PC-3 (cell line): ENCODE data around the gene MYOZ2. TPM values are rescaled to one million over a fixed set of nuclear protein-coding genes. Genes with fewer than 3 reads are reported as not detected.

Experiments used
- ATAC-seq: fragments of 200-7000 bp; cut with Tn5 transposase; 2 replicates; pipeline ENCODE4 v1.9.1; 2020; ENCODE audit warnings: mild to moderate bottlenecking, moderate library complexity
- BruUV-seq: library from RNA; stranded (reverse); fragments of 400-500 nt; replicated peaks from 2 replicates; lab custom pipeline; 2021; lab: Mats Ljungman, UMichigan
- CTCF ChIA-PET: fragments of 300-600 bp; sonication (Branson Sonifier 250); formaldehyde crosslinking; loops from one replicate; lab custom pipeline; 2022; ENCODE audit warnings: antibody characterized with exemption; lab: Charles Lee
- POLR2A ChIA-PET: fragments of 300-600 bp; sonication (Branson Sonifier 250); formaldehyde crosslinking; loops from one replicate; lab custom pipeline; 2022; ENCODE audit warnings: antibody characterized with exemption; ENCODE audit not compliant: unreplicated experiment; lab: Charles Lee
- DNase-seq: peaks from one replicate; pipeline ENCODE4 v3.0.0-alpha.2; 2015
- H2AFZ ChIP-seq: fragments of 300-600 bp; sonication (generic); 2 replicates; pipeline ENCODE4 v1.6.0; 2016; ENCODE audit warnings: antibody characterized with exemption, low read length
- H3F3A ChIP-seq: fragments of 300-600 bp; sonication (generic); one replicate; pipeline ENCODE4 v1.6.0; 2017; ENCODE audit warnings: antibody characterized with exemption, low read length, control low read depth, mild to moderate bottlenecking; ENCODE audit not compliant: unreplicated experiment
- H3K27ac ChIP-seq: fragments of 300-600 bp; sonication (generic); 2 replicates; pipeline ENCODE4 v1.5.1; 2016; ENCODE audit warnings: mild to moderate bottlenecking, low read length
- H3K27me3 ChIP-seq: fragments of 300-600 bp; sonication (generic); 2 replicates; pipeline ENCODE4 v1.6.1; 2016; ENCODE audit warnings: low read length, mixed read lengths
- H3K36me3 ChIP-seq: fragments of 300-600 bp; sonication (generic); 2 replicates; pipeline ENCODE4 v1.6.1; 2016; ENCODE audit warnings: low read depth, mixed run types, low read length, mixed read lengths
- H3K4me1 ChIP-seq: fragments of 300-600 bp; sonication (generic); 2 replicates; pipeline ENCODE4 v1.5.1; 2016; ENCODE audit warnings: low read length; ENCODE audit not compliant: insufficient read depth
- H3K4me2 ChIP-seq: fragments of 300-600 bp; sonication (generic); 2 replicates; pipeline ENCODE4 v1.6.0; 2016; ENCODE audit warnings: low read length
- H3K4me3 ChIP-seq: fragments of 300-600 bp; sonication (generic); 2 replicates; pipeline ENCODE4 v1.5.1; 2016; ENCODE audit warnings: mild to moderate bottlenecking, low read length, mixed read lengths
- H3K79me2 ChIP-seq: fragments of 300-600 bp; sonication (generic); 2 replicates; pipeline ENCODE4 v1.6.1; 2017; ENCODE audit warnings: low read length, mixed read lengths
- H3K9ac ChIP-seq: fragments of 300-600 bp; sonication (generic); 2 replicates; pipeline ENCODE4 v1.6.0; 2016; ENCODE audit warnings: mild to moderate bottlenecking, low read length
- H3K9me2 ChIP-seq: fragments of 300-600 bp; sonication (generic); replicated peaks from 2 replicates; pipeline ENCODE4 v1.6.1; 2016; ENCODE audit warnings: mixed run types, low read length, mixed read lengths
- H3K9me3 ChIP-seq: fragments of 300-600 bp; sonication (generic); 2 replicates; pipeline ENCODE4 v1.6.1; 2016; ENCODE audit warnings: low read length, mixed read lengths
- H4K20me1 ChIP-seq: fragments of 300-600 bp; sonication (generic); 2 replicates; pipeline ENCODE4 v1.6.1; 2016; ENCODE audit warnings: low read length, mixed read lengths
- CTCF ChIP-seq: fragments of 300-600 bp; sonication (generic); conservative IDR thresholded peaks from 2 replicates; pipeline ENCODE4 v1.5.1; 2017; ENCODE audit warnings: antibody characterized with exemption, low read depth, mild to moderate bottlenecking, low read length
- EZH2 ChIP-seq: fragments of 300-600 bp; sonication (generic); IDR thresholded peaks from one replicate; pipeline ENCODE4 v1.6.1; 2017; ENCODE audit warnings: antibody characterized with exemption, mild to moderate bottlenecking, low read length; ENCODE audit not compliant: unreplicated experiment
- EZH2phosphoT487 ChIP-seq: fragments of 300-600 bp; sonication (generic); IDR thresholded peaks from 2 replicates; pipeline ENCODE4 v1.6.1; 2018; ENCODE audit warnings: mild to moderate bottlenecking, antibody characterized with exemption, low read length, borderline replicate concordance
- intact Hi-C: fragments of 100-400 bp; cut with micrococcal nuclease; formaldehyde crosslinking; loops from 2 replicates; pipeline ENCODE4 v1.9.0; 2023
- total RNA-seq: library from RNA; depleted of rRNA; stranded (reverse); fragments of >200 nt; gene quantifications from 2 replicates; pipeline ENCODE4 v1.2.3, GENCODE V29; 2014

MYOZ2 gene
- total RNA-seq, 1 experiment from 2014 or later: not detected

- Histone ChIP-seq H4K20me1 (no peaks in the 10 kb centered on the region), H3K27ac (peak overlapping the region; percentile 50), H3K9me3 (no peaks in the 10 kb centered on the region), H3K9me2 (no peaks in the 10 kb centered on the region), H3K4me2 (peak overlapping the region; percentile 53), H3K79me2 (no peaks in the 10 kb centered on the region), H2AFZ (peak overlapping the region; percentile 17; the same call in 1 of the 2 replicates), H3K4me3 (no peak overlapping the region), H3K36me3 (no peaks in the 10 kb centered on the region), H3K9ac (no peak overlapping the region), H3K4me1 (peaks cover 13% of the 10 kb centered on the region), H3F3A (no peaks in the 10 kb centered on the region), H3K27me3 (no peaks in the 10 kb centered on the region)
- intact Hi-C loops: no loop called here
- DNase-seq: peak; percentile 88
- BruUV-seq: no TSS peak
- ATAC-seq: peak; percentile 88
- TF ChIP-seq CTCF: no peak
- no peak for TF ChIP-seq EZH2phosphoT487
- no peak for TF ChIP-seq EZH2
- CTCF ChIA-PET: no interaction called here
- POLR2A ChIA-PET: no interaction called here
Measured at GRCh38 chr4:119113033-119113655, 22.5 kb upstream of the MYOZ2 start.

GRCh38 chr4:119116021-119116420, 19.6 kb upstream of the MYOZ2 start:
- H3K9ac ChIP-seq: no peak overlapping the region
- ChIA-PET POLR2A (no interaction called here), CTCF (no interaction called here)
- no peaks in the 10 kb centered on the region for H3K79me2 ChIP-seq
- DNase-seq: no peak
- intact Hi-C loops: no loop called here
- no peaks in the 10 kb centered on the region for H3F3A ChIP-seq
- TF ChIP-seq EZH2phosphoT487 (no peak), CTCF (no peak), EZH2 (no peak)
- H3K9me2 ChIP-seq: no peaks in the 10 kb centered on the region
- peaks cover 13% of the 10 kb centered on the region for H3K4me1 ChIP-seq
- no peak overlapping the region for H3K4me3 ChIP-seq
- no peak overlapping the region for H3K4me2 ChIP-seq
- no peak overlapping the region for H2AFZ ChIP-seq
- ATAC-seq: no peak
- no peak overlapping the region for H3K27ac ChIP-seq
- no peaks in the 10 kb centered on the region for H3K36me3 ChIP-seq
- no peaks in the 10 kb centered on the region for H4K20me1 ChIP-seq
- no peaks in the 10 kb centered on the region for H3K9me3 ChIP-seq
- no peaks in the 10 kb centered on the region for H3K27me3 ChIP-seq
- no TSS peak for BruUV-seq
